ENCODE measurements around the gene ZNF317.

DNA sequence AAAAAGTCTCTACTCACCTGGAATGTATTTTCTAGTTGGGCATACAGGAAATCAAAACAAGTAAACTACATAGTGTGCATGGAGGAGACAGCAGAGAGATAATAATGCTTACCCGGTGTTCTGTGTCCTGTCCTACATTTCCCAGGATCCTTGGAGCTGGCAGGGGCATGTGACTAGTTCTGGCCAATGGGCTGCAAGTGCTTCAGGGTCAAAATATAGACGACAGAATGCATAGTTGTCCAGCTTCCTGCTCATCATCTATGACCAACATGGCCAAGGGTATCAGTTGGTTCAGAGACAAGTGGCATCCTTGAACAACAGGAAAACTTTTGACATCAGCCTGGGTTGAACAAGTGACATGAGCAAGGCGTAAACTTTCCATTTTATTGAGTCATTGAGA is 8.5 kb downstream of the ZNF317 start:
- TF ChIP-seq CTCF (IDR thresholded peaks at IDR 0.05) (no peak), POLR2A (IDR thresholded peaks at IDR 0.05) (no peak)
